Bronchial smooth muscle cell (primary cell): ENCODE results near the gene SCGB1D4. TPM values are rescaled to one million over a fixed set of nuclear protein-coding genes. Genes with fewer than 3 reads are reported as not detected.

Source experiments
- total RNA-seq: library from RNA; depleted of rRNA; stranded (reverse); fragments of >200 nt; gene quantifications from 2 replicates; pipeline ENCODE4 v1.2.1, GENCODE V29; 2014

Gene SCGB1D4
- total RNA-seq = not detected in 2 replicates

GRCh38 chr11:62298975-62299374 is at the start of gene SCGB1D4:
SCGB1D4 (minus strand) TSS chr11:62299075; CDS start chr11:62299010, 65 bp downstream.

DNA sequence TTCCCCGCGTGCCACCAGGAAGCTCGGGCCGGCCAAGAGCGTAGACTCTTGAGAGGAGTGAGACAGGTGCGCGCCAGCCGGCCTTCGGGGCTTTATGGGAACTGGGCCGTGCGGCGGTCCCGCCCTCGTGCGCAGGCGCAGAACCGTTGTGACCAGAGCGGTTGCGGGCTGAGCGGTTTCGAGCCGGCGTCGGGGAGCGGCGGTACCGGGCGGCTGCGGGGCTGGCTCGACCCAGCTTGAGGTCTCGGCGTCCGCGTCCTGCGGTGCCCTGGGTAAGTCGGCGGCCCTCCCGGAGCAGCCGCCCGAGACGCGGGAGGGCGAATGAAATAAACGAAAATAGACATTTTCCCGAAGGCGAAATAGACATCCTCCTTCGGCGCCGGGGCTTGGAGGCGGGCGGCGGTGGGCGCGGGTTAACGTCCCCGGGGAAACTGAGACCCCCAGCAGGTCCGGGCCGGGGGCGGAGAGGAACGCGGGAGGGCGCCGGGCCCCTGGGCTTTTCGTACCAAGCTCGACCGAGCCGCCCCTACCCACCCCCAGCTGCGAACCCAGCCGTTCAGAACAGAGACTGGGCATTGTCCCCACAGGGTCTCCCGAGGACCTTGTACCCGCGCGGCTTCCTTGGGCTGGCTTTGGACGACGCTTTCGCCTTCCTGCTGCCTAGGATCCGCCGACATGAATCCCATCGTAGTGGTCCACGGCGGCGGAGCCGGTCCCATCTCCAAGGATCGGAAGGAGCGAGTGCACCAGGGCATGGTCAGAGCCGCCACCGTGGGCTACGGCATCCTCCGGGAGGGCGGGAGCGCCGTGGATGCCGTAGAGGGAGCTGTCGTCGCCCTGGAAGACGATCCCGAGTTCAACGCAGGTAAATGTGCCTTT is 38.7 kb upstream of the SCGB1D4 start, which contains the start of gene ASRGL1:
TSS of gene ASRGL1 (plus strand) at position 146 of the 879 bp plus-strand sequence. CDS start at position 676, 530 bp downstream.

GRCh38 chr11:62269654-62270278 is 29.1 kb downstream of the SCGB1D4 start, which contains the start of gene SCGB2A2:
SCGB2A2 (plus strand) TSS chr11:62270158; CDS start chr11:62270217, 59 bp downstream.

Other genes with a start within 250 kb of the SCGB1D4 start
- 4.5 and 6.6 TPM in 2 replicates for gene INCENP, start 175.1 kb downstream of the SCGB1D4 start, total RNA-seq
- gene SCGB1D1, start 108.9 kb downstream of the SCGB1D4 start, total RNA-seq = not detected in 2 replicates
- gene SCGB2A1, start 90.4 kb downstream of the SCGB1D4 start, total RNA-seq = not detected in 2 replicates
- gene SCGB1D2, start 56.8 kb downstream of the SCGB1D4 start, total RNA-seq = not detected in 2 replicates
- gene SCGB2A2, start 28.9 kb downstream of the SCGB1D4 start, total RNA-seq = not detected in 2 replicates
- gene ASRGL1, start 38.4 kb upstream of the SCGB1D4 start, total RNA-seq = 0.09 and 0.32 TPM in 2 replicates
- gene SCGB1A1, start 120.0 kb upstream of the SCGB1D4 start, total RNA-seq = not detected in 2 replicates
- 361 and 516 TPM in 2 replicates for gene AHNAK, start 247.7 kb upstream of the SCGB1D4 start, total RNA-seq